HG03565 (cell line): Measurements from ENCODE around the gene RIPK3.
A peak's percentile ranks its signal among the peaks of the same experiment; 100 is the strongest.
"Not testable (repeated sequence)": the region's sequence is repeated elsewhere in the genome, so short reads cannot be mapped to it uniquely, and the experiment has no call there.

Experiments used
- ATAC-seq: cut with Tn5 transposase; IDR thresholded peaks from one replicate; pipeline ENCODE4 v1.9.1; 2021; ENCODE audit warnings: mild to moderate bottlenecking, moderate library complexity; ENCODE audit not compliant: unreplicated experiment

The RIPK3 gene

DNA sequence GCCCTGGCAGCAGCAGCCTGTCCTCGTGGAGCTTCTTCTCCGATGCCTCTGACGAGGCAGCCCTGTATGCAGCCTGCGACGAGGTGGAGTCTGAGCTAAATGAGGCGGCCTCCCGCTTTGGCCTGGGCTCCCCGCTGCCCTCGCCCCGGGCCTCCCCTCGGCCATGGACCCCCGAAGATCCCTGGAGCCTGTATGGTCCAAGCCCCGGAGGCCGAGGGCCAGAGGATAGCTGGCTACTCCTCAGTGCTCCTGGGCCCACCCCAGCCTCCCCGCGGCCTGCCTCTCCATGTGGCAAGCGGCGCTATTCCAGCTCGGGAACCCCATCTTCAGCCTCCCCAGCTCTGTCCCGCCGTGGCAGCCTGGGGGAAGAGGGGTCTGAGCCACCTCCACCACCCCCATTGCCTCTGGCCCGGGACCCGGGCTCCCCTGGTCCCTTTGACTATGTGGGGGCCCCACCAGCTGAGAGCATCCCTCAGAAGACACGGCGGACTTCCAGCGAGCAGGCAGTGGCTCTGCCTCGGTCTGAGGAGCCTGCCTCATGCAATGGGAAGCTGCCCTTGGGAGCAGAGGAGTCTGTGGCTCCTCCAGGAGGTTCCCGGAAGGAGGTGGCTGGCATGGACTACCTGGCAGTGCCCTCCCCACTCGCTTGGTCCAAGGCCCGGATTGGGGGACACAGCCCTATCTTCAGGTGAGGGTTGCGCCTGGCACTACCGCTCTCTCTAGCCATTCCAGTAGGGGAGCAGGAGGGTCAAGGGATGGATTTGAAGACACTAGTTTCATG, 30.3 kb upstream of the RIPK3 start:
- no peak for ATAC-seq

GRCh38 chr14:24369463-24369862, 29.7 kb upstream of the RIPK3 start:
- ATAC-seq: no peak

- no peak for ATAC-seq
Measured at GRCh38 chr14:24368562-24369252, 28.9 kb upstream of the RIPK3 start.

GRCh38 chr14:24368212-24368561, 28.4 kb upstream of the RIPK3 start:
- ATAC-seq: no peak

GRCh38 chr14:24367514-24368211, 27.9 kb upstream of the RIPK3 start, which contains the start of gene NFATC4:
Gene NFATC4, plus strand, starts transcription at chr14:24368184. Its CDS starts 157 bp downstream, at chr14:24368341.
- ATAC-seq: no peak

DNA sequence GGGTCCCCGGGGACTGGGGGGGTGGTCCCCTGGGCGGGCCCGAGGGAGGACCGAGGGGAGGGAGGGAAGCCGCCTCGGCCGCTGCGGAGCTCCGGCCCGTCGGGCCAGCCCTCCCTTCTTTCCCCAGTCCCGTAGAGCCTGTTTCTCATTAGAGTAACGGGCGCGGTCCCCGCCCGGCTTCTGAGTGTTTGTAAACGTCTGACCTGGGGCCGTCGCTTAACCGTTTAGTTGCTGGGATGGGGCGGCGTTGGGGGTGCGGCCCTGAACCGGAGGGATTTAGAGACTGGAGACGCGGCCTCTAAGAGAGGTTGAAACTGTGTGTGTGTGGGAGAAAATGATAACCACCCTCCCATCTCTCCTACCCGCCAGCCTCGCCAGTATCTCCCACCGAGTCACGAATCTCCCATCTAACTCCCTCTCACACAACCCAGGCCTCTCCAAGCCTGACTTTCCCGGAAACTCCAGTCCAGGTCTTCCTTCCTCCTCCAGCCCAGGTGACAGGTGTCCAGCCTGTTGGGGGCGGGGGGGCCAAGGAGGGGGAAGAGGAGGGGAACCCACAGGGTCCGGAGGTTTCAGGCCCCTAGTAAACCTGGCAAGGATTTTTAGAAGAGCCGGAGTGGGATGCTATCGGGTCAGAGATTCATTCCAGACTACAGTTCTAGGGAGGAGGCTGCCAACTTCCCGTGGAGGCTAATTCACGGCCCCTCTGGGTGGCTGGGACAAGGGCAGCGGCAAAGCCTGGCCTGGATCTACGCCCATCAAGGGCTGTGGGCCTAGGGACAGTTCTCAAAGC, 27.1 kb upstream of the RIPK3 start:
- peak; percentile 22 for ATAC-seq

- ATAC-seq: peak; percentile 41
Measured at GRCh38 chr14:24366413-24366720, 26.6 kb upstream of the RIPK3 start.

DNA sequence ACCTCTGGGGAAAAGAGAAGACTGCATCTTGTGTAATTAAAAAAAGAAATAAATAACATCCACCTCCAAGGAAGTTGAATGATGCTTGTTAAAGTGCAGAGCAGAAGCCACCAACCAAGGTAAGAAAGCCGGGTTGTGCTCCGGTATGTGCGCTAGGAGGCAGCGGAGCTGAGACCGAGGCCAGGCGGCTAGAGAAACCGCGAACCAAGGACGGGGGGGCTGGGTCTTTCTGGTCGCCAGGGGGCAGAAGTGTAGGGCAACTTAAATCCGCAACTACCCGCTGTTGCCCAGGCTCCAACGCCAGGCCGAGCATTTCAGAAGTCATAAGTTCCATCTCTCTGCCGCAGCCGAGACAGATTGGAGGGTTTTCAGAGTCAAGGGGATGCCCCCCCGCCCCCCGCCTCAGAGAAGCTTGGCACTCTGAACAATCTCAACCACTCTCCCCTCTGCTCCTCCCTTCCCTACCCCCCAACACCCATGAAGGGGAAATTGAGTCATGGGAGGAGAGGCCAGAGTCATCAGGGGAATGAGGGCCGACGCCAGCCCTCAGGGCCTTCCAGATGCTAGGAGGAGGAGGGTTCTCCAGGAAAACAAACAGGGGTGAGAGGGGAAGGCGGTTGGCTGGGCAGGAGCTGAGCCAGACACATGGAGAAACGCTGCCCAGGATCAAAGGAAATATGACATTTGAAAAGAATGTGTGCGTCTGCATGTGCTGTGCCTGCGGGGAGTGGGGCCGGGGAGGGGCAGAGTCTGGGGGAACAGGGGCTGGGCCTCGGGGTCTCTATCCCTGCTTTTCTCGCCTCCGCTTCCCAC, 26.0 kb upstream of the RIPK3 start:
- no peak for ATAC-seq

- ATAC-seq: no peak
Measured at GRCh38 chr14:24364841-24365240, 25.1 kb upstream of the RIPK3 start.

GRCh38 chr14:24363401-24363800, 23.6 kb upstream of the RIPK3 start:
- ATAC-seq: no peak

DNA sequence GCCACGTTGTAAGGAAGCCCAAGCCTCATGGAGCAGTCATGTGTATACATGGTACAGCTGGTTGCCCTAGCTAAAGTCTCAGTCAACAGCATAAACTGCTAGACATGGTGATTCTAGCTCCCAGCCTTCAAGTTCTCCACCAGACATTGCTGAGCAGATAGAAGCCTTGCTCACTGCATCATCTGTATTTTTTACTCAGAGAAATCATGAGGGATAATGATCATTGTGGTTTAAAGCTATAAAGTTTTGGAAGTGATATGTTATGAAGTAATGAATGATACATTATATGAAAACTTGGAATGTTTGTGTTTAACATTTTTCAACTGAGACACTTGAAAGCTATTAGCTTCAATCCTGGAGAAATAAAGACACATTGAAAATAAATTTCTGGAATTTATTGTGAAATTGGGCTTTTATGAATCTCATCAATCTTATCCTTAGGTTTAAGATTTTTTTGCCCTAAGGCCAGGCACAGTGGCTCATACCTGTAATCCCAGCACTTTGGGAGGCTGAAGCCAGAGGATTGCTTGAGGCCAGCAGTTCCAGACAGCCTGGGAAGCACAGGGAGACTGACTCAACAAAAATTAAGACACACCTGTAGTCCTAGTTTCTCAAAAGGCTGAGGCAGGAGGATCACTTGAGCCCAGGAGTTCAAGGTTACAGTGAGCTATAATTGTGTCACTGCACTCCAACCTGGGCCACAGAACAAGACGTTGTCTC, 22.6 kb upstream of the RIPK3 start:
- ATAC-seq: no peak

- no peak for ATAC-seq
Measured at GRCh38 chr14:24361326-24361725, 21.5 kb upstream of the RIPK3 start.

GRCh38 chr14:24360281-24360680, 20.5 kb upstream of the RIPK3 start:
- no peak for ATAC-seq

DNA sequence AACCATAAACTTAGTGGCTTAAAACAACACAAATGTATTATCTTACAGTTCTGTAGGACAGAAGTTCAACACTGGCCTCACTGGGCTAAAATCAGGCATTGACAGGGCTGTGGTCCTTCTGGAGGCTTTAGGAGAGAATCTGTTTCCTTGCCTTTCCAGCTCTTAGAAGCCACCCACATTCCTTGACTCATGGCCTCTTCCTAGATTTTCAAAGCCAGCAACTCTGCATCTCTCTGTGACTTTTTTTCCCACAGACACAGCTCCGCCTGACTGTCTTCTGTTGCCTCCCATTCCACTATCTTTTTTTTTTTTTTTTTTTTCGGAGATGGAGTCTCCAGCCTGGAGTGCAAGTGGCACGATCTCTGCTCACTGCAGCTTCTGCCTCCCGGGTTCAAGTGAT, 16.4 kb upstream of the RIPK3 start:
- no peak for ATAC-seq

- no peak for ATAC-seq
Measured at GRCh38 chr14:24355009-24355408, 15.2 kb upstream of the RIPK3 start.

GRCh38 chr14:24354482-24354825, 14.7 kb upstream of the RIPK3 start:
- not testable (repeated sequence) for ATAC-seq

DNA sequence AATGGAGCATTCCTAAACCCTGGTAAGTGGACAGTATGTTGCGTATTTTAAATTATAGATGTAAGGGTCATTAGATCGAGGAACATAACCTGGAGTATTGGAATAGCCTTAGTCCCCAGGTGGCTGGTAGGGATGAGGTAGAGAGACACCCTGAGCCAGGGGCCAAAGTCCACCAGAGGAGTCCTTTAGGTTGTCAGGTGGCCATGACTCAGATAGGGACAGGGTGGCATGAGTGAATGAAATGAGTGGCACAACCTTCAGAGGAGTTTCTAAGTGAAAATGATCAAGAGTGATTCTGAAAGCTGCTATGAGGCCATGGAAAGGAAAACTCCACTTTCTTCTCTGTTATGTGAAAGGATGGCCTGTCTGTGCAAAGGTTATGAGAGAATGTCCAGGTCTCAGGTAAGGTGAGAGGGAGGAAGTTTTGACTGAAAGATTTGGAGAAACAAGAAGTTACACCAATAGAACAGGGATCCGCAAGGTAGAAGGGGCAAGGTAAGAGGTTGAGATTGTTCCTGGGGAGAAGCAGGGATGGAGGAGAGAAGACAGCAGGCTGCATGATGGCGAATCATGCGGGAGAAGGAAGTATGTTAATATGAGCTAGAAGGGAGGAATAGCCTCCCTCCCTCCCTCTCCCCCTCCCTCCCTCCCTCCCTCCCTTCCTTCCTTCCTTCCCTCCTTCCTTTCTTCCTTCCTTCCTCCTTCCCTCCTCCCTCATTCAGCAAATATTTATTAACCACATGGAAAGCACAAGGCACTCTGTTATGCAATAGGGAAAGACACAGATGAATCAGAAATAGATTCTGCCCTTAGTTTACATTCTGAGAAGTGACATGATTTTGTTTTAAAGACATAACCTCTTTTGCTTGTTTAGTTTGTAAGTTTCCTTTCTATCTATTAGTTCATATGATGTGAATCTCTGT, 14.0 kb upstream of the RIPK3 start:
- no peak for ATAC-seq

GRCh38 chr14:24351517-24351916, 11.7 kb upstream of the RIPK3 start:
- no peak for ATAC-seq

- no peak for ATAC-seq
Measured at GRCh38 chr14:24349742-24350141, 10.0 kb upstream of the RIPK3 start.
